GM04504 (cell line): ENCODE measurements around the gene CXCL8.

ENCODE experiments used
- DNase-seq: peaks from one replicate; pipeline ENCODE4 v3.0.0-alpha.2; 2012; ENCODE audit warnings: low read depth

Gene CXCL8

GRCh38 chr4:73718375-73719373, 21.7 kb upstream of the CXCL8 start:
- peak; percentile 35 for DNase-seq

GRCh38 chr4:73721435-73721834, 18.9 kb upstream of the CXCL8 start:
- DNase-seq, result peak; percentile 77

GRCh38 chr4:73721909-73722308, 18.5 kb upstream of the CXCL8 start:
- no peak for DNase-seq

GRCh38 chr4:73723023-73723422, 17.3 kb upstream of the CXCL8 start:
- DNase-seq, result no peak

GRCh38 chr4:73723928-73724327, 16.4 kb upstream of the CXCL8 start:
- DNase-seq, result no peak

- no peak for DNase-seq
These were observed 14.9 kb upstream of the CXCL8 start for GRCh38 chr4:73725510-73725909.

GRCh38 chr4:73725985-73726384, 14.4 kb upstream of the CXCL8 start:
- peak; percentile 72 for DNase-seq

GRCh38 chr4:73727685-73728084, 12.7 kb upstream of the CXCL8 start:
- no peak for DNase-seq

GRCh38 chr4:73728091-73728741, 12.2 kb upstream of the CXCL8 start:
- no peak for DNase-seq

- peak; percentile 74 for DNase-seq
These were observed 10.7 kb upstream of the CXCL8 start for GRCh38 chr4:73729534-73730165.

GRCh38 chr4:73730292-73730691, 10.1 kb upstream of the CXCL8 start:
- DNase-seq, result peak; percentile 46

- DNase-seq, result no peak
These were observed 9.5 kb upstream of the CXCL8 start for GRCh38 chr4:73730867-73731266.

GRCh38 chr4:73731968-73732610, 8.3 kb upstream of the CXCL8 start:
- no peak for DNase-seq

GRCh38 chr4:73732759-73733431, 7.5 kb upstream of the CXCL8 start:
- DNase-seq, result no peak

- DNase-seq, result no peak
These were observed 5.8 kb upstream of the CXCL8 start for GRCh38 chr4:73734530-73735001.

- DNase-seq, result peak; percentile 40
These were observed 5.1 kb upstream of the CXCL8 start for GRCh38 chr4:73735231-73735630.

GRCh38 chr4:73741031-73741749, 821 bp downstream of the CXCL8 start:
- DNase-seq, result no peak

GRCh38 chr4:73741750-73742489, 1.6 kb downstream of the CXCL8 start:
- no peak for DNase-seq

- DNase-seq, result no peak
These were observed 2.3 kb downstream of the CXCL8 start for GRCh38 chr4:73742490-73743160.

GRCh38 chr4:73743281-73743680, 2.9 kb downstream of the CXCL8 start:
- DNase-seq, result no peak
